Liver (tissue), 9 donors: ENCODE results near the gene OR2K2. TPM values are rescaled to one million over a fixed set of nuclear protein-coding genes. Genes with fewer than 3 reads are reported as not detected.

Experiments
- DNase-seq: peaks from one replicate; pipeline ENCODE4 v3.0.0-alpha.2; 2017; ENCODE audit warnings: low spot score
- H3K27ac ChIP-seq, 2 donors: one replicate each; pipeline ENCODE4 v1.7.0; 2013; ENCODE audit warnings: inconsistent platforms in 2 of 2, low read length in 2 of 2, control low read depth in 1 of 2, low read depth in 1 of 2, mild to moderate bottlenecking in 1 of 2
- H3K27me3 ChIP-seq, 4 donors: one replicate each; pipeline versions ENCODE4 v1.6.1 to v1.7.0; 2013; ENCODE audit warnings: low read length in 3 of 4, inconsistent platforms in 1 of 4, mild to moderate bottlenecking in 1 of 4, moderate library complexity in 1 of 4; ENCODE audit not compliant: control insufficient read depth in 4 of 4, insufficient read depth in 4 of 4
- H3K36me3 ChIP-seq, 4 donors: one replicate each; pipeline versions ENCODE4 v1.6.1 to v1.7.0; 2013; ENCODE audit warnings: low read length in 3 of 4, mild to moderate bottlenecking in 3 of 4, low read depth in 1 of 4, moderate library complexity in 1 of 4; ENCODE audit not compliant: control insufficient read depth in 4 of 4, insufficient read depth in 3 of 4
- H3K4me1 ChIP-seq, 4 donors: one replicate each; pipeline versions ENCODE4 v1.6.1 to v1.7.0; 2013; ENCODE audit warnings: low read length in 3 of 4, mild to moderate bottlenecking in 3 of 4, moderate library complexity in 1 of 4; ENCODE audit not compliant: control insufficient read depth in 4 of 4, insufficient read depth in 4 of 4
- H3K4me3 ChIP-seq, 3 donors: one replicate each; pipeline versions ENCODE4 v1.6.1 to v1.7.0; 2013; ENCODE audit warnings: low read length in 3 of 3, control low read depth in 1 of 3, low read depth in 1 of 3, mild to moderate bottlenecking in 1 of 3
- H3K9ac ChIP-seq, 2 donors: one replicate each; pipeline ENCODE4 v1.7.0; 2013; ENCODE audit warnings: low read length in 2 of 2, mild to moderate bottlenecking in 2 of 2, moderate library complexity in 2 of 2, control low read depth in 1 of 2, low read depth in 1 of 2
- H3K9me3 ChIP-seq, 4 donors: one replicate each; pipeline versions ENCODE4 v1.6.1 to v1.7.0; 2013; ENCODE audit warnings: low read length in 3 of 4; ENCODE audit not compliant: control insufficient read depth in 4 of 4
- ATF3 ChIP-seq: IDR thresholded peaks from 2 replicates; pipeline ENCODE4 v1.6.1; 2016; ENCODE audit warnings: antibody characterized with exemption
- CTCF ChIP-seq: fragments of 150-350 bp; IDR thresholded peaks from 2 replicates; pipeline ENCODE4 v1.5.1; 2017; ENCODE audit warnings: improper control_type of control experiment, low read depth, low read length; ENCODE audit not compliant: missing input control
- EGR1 ChIP-seq, 2 donors: IDR thresholded peaks; 2 replicates each; pipeline ENCODE4 v1.6.1; 2016 to 2018; ENCODE audit warnings: antibody characterized with exemption in 2 of 2, low read depth in 2 of 2
- FOXA1 ChIP-seq: IDR thresholded peaks from 2 replicates; pipeline ENCODE4 v1.6.1; 2016; ENCODE audit warnings: antibody characterized with exemption
- FOXA2 ChIP-seq: IDR thresholded peaks from 2 replicates; pipeline ENCODE4 v1.6.1; 2016; ENCODE audit warnings: antibody characterized with exemption
- GABPA ChIP-seq, 2 donors: IDR thresholded peaks in 1 of 2; conservative IDR thresholded peaks in 1 of 2; 2 replicates each; pipeline ENCODE4 v1.6.1; 2016; ENCODE audit warnings: antibody characterized with exemption in 2 of 2, mild to moderate bottlenecking in 1 of 2, moderate library complexity in 1 of 2
- HNF4G ChIP-seq: IDR thresholded peaks from 2 replicates; pipeline ENCODE4 v1.6.1; 2016; ENCODE audit warnings: antibody characterized with exemption
- JUND ChIP-seq, 2 donors: IDR thresholded peaks; 2 replicates each; pipeline ENCODE4 v1.6.1; 2016; ENCODE audit warnings: antibody characterized with exemption in 2 of 2
- MAX ChIP-seq: IDR thresholded peaks from 2 replicates; pipeline ENCODE4 v1.6.1; 2016; ENCODE audit warnings: antibody characterized with exemption
- NR2F2 ChIP-seq: IDR thresholded peaks from 2 replicates; pipeline ENCODE4 v1.6.1; 2016; ENCODE audit warnings: antibody characterized with exemption
- RAD21 ChIP-seq, 2 donors: IDR thresholded peaks; 2 replicates each; pipeline ENCODE4 v1.6.1; 2016; ENCODE audit warnings: antibody characterized with exemption in 2 of 2, mild to moderate bottlenecking in 2 of 2
- REST ChIP-seq: IDR thresholded peaks from 2 replicates; pipeline ENCODE4 v1.6.1; 2016; ENCODE audit warnings: antibody characterized with exemption, mild to moderate bottlenecking
- SP1 ChIP-seq: IDR thresholded peaks from 2 replicates; pipeline ENCODE4 v1.6.1; 2018; ENCODE audit warnings: antibody characterized with exemption, mild to moderate bottlenecking
- TAF1 ChIP-seq: conservative IDR thresholded peaks from 2 replicates; pipeline ENCODE4 v1.6.1; 2016; ENCODE audit warnings: antibody characterized with exemption, mild to moderate bottlenecking
- YY1 ChIP-seq: IDR thresholded peaks from 2 replicates; pipeline ENCODE4 v1.6.1; 2016; ENCODE audit warnings: antibody characterized with exemption, mild to moderate bottlenecking
- ZBTB33 ChIP-seq: IDR thresholded peaks from 2 replicates; pipeline ENCODE4 v1.6.1; 2016; ENCODE audit warnings: antibody characterized with exemption
- WGBS: extraction: QIAGEN DNeasy Blood & Tissue Kit; methylation state at CpG from one replicate; pipeline ENCODE4 v1.1.7; 2013; 5-methylcytosine and 5-hydroxymethylcytosine counted together
- polyA plus RNA-seq, 2 donors: library from polyadenylated mRNA; stranded (reverse) in 1 of 2; unstranded in 1 of 2; fragments of 200-250 nt in 1 of 2; fragments of >200 nt in 1 of 2; fragmentation: Nextera tagmentation in 1 of 2; extraction: Ambion mirVana in 1 of 2; gene quantifications; one replicate each; pipeline versions ENCODE4 v1.2.1 to v1.2.3, GENCODE V29; 2013 to 2015
- total RNA-seq, 2 donors: library from RNA; depleted of rRNA; stranded (reverse); fragments of >200 nt; gene quantifications; one replicate each; pipeline ENCODE4 v1.2.3, GENCODE V29; 2014
- donor health status: healthy.
- donor health status: healthy.
- donor health status: healthy.
- donor health status: healthy.
- donor health status: healthy.

Gene OR2K2
- total and polyA plus RNA-seq, 4 donors = not detected

- TF ChIP-seq HNF4G (no peak), CTCF (no peak), EGR1 (IDR thresholded peaks at IDR 0.05; ENCODE audit: low read depth in 2 of 2) (no peak), ATF3 (no peak), MAX (no peak), JUND (IDR thresholded peaks at IDR 0.05) (no peak), FOXA1 (no peak), YY1 (no peak), REST (no peak), NR2F2 (no peak), SP1 (no peak), TAF1 (no peak)
- no peak overlapping the region for H3K9ac ChIP-seq
- no peak overlapping the region for H3K27ac ChIP-seq
- DNase-seq = no peak
- no peaks in the 10 kb centered on the region for H3K9me3 ChIP-seq
- H3K27me3 ChIP-seq = no peaks in the 10 kb centered on the region
- H3K36me3 ChIP-seq = no peaks in the 10 kb centered on the region
- WGBS = 87% methylated on average over 6 of the region's 6 CpGs
- H3K4me3 ChIP-seq = no peak overlapping the region
- peaks cover 0 to 3% (median under 1%) of the 10 kb centered on the region in 4 donors for H3K4me1 ChIP-seq
Measured at GRCh38 chr9:111298111-111298510, 31.9 kb downstream of the OR2K2 start.

- Histone ChIP-seq H3K36me3 (no peaks in the 10 kb centered on the region), H3K27ac (no peak overlapping the region), H3K27me3 (no peaks in the 10 kb centered on the region), H3K4me1 (peaks cover 0 to 3% (median under 1%) of the 10 kb centered on the region in 4 donors), H3K4me3 (no peak overlapping the region), H3K9me3 (no peaks in the 10 kb centered on the region), H3K9ac (no peak overlapping the region)
- TF ChIP-seq REST (no peak), JUND (IDR thresholded peaks at IDR 0.05) (no peak), NR2F2 (no peak), FOXA2 (no peak), RAD21 (IDR thresholded peaks at IDR 0.05) (no peak), GABPA (IDR thresholded peaks at IDR 0.05 in 1 of 2, conservative IDR thresholded peaks at IDR 0.05 in 1 of 2) (no peak), ATF3 (no peak), HNF4G (no peak), MAX (no peak), ZBTB33 (no peak)
- WGBS = 89% methylated on average over 2 of the region's 2 CpGs
- no peak for DNase-seq
Measured at GRCh38 chr9:111297066-111297824, 32.8 kb downstream of the OR2K2 start.
